ENCODE measurements around the gene KRTAP10-5. TPM values are rescaled to one million over a fixed set of nuclear protein-coding genes. Genes with fewer than 3 reads are reported as not detected.

Gene KRTAP10-5
- total RNA-seq, 3 donors from 2014 or later (not counting 1 experiment from before 2014, with no cell fraction given), result not detected

DNA sequence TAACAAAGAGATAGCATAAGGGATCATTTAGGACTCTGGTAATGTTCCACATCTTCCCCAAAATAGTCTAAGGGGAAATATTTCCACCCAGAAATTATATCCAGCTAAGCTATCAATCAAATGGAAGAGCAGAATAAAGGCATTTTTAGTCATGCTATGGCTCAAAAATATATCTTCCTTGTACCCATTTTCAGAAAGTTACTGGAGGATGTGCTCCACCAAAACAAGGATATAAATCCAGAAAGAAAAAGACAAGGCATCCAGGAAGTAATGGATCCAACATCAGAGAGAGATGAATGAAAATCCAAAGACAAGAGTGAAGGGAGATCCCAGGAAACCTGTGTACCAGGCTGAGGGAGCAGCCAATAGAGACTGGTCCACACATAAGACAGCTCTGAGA is 28.8 kb upstream of the KRTAP10-5 start:
- H3K9me3 Mint-ChIP-seq, result peaks cover 2 to 14% of the 10 kb centered on the region in 2 donors
- Histone ChIP-seq H3K27me3 (ENCODE audit: control insufficient read depth, insufficient read depth, low read length) (no peaks in the 10 kb centered on the region), H3K4me3 (ENCODE audit: low read length) (no peak overlapping the region), H3K9me3 (ENCODE audit: control insufficient read depth, insufficient read depth, low read length) (peaks cover 27% of the 10 kb centered on the region), H3K27ac (ENCODE audit: low read length) (no peak overlapping the region), H3K4me1 (ENCODE audit: control insufficient read depth, insufficient read depth, low read length) (peaks cover 9% of the 10 kb centered on the region), H3K36me3 (ENCODE audit: control insufficient read depth, insufficient read depth, low read length) (no peaks in the 10 kb centered on the region)
- peaks cover 0 to 12% of the 10 kb centered on the region in 2 donors for H3K4me1 Mint-ChIP-seq
- ATAC-seq, result no peak
- TF ChIP-seq, protein P1, sequence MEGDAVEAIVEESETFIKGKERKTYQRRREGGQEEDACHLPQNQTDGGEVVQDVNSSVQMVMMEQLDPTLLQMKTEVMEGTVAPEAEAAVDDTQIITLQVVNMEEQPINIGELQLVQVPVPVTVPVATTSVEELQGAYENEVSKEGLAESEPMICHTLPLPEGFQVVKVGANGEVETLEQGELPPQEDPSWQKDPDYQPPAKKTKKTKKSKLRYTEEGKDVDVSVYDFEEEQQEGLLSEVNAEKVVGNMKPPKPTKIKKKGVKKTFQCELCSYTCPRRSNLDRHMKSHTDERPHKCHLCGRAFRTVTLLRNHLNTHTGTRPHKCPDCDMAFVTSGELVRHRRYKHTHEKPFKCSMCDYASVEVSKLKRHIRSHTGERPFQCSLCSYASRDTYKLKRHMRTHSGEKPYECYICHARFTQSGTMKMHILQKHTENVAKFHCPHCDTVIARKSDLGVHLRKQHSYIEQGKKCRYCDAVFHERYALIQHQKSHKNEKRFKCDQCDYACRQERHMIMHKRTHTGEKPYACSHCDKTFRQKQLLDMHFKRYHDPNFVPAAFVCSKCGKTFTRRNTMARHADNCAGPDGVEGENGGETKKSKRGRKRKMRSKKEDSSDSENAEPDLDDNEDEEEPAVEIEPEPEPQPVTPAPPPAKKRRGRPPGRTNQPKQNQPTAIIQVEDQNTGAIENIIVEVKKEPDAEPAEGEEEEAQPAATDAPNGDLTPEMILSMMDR (IDR thresholded peaks at IDR 0.05), result no peak
- H3K4me3 Mint-ChIP-seq, result no peak overlapping the region
- H3K27ac Mint-ChIP-seq, result no peak overlapping the region
- H3K36me3 Mint-ChIP-seq, result peaks cover 15% of the 10 kb centered on the region
- no peak for DNase-seq
- intact Hi-C loops (cut with micrococcal nuclease), result no loop called here
- peaks cover 26 to 49% of the 10 kb centered on the region in 2 donors for H3K27me3 Mint-ChIP-seq (ENCODE audit: low read depth in 2 of 2)

GRCh38 chr21:44606495-44606894 is 26.1 kb upstream of the KRTAP10-5 start:
- H3K27ac ChIP-seq (ENCODE audit: low read length), result no peak overlapping the region
- intact Hi-C loops (cut with micrococcal nuclease), result no loop called here
- Mint-ChIP-seq H3K27ac (no peak overlapping the region), H3K4me1 (no peaks in the 10 kb centered on the region), H3K36me3 (peaks cover 15% of the 10 kb centered on the region), H3K9me3 (peaks cover 2 to 14% of the 10 kb centered on the region in 2 donors), H3K4me3 (no peak overlapping the region), H3K27me3 (ENCODE audit: low read depth in 2 of 2) (peaks cover 25 to 58% of the 10 kb centered on the region in 2 donors)
- H3K27me3 ChIP-seq (ENCODE audit: control insufficient read depth, insufficient read depth, low read length), result no peaks in the 10 kb centered on the region
- TF ChIP-seq, protein P1 (IDR thresholded peaks at IDR 0.05), result no peak
- no peaks in the 10 kb centered on the region for H3K36me3 ChIP-seq (ENCODE audit: control insufficient read depth, insufficient read depth, low read length)
- WGBS (ENCODE audit: insufficient coverage), result 70% methylated on average over 3 of the region's 4 CpGs
- H3K9me3 ChIP-seq (ENCODE audit: control insufficient read depth, insufficient read depth, low read length), result peaks cover 21% of the 10 kb centered on the region
- no peak overlapping the region for H3K4me3 ChIP-seq (ENCODE audit: low read length)
- DNase-seq (no peak), ATAC-seq (no peak)
- no peaks in the 10 kb centered on the region for H3K4me1 ChIP-seq (ENCODE audit: control insufficient read depth, insufficient read depth, low read length)

GRCh38 chr21:44603911-44604310 is 23.5 kb upstream of the KRTAP10-5 start:
- Histone ChIP-seq H3K27ac (ENCODE audit: low read length) (no peak overlapping the region), H3K9me3 (ENCODE audit: control insufficient read depth, insufficient read depth, low read length) (no peaks in the 10 kb centered on the region), H3K36me3 (ENCODE audit: control insufficient read depth, insufficient read depth, low read length) (no peaks in the 10 kb centered on the region), H3K4me1 (ENCODE audit: control insufficient read depth, insufficient read depth, low read length) (no peaks in the 10 kb centered on the region), H3K27me3 (ENCODE audit: control insufficient read depth, insufficient read depth, low read length) (no peaks in the 10 kb centered on the region), H3K4me3 (ENCODE audit: low read length) (no peak overlapping the region)
- no peak overlapping the region for H3K4me3 Mint-ChIP-seq
- H3K27ac Mint-ChIP-seq, result no peak overlapping the region
- intact Hi-C loops (cut with micrococcal nuclease), result no loop called here
- H3K9me3 Mint-ChIP-seq, result peaks cover 1% of the 10 kb centered on the region in 2 donors
- TF ChIP-seq, protein P1 (IDR thresholded peaks at IDR 0.05), result no peak
- WGBS (ENCODE audit: insufficient coverage), result 86% methylated on average over 8 of the region's 8 CpGs
- ATAC-seq (no peak), DNase-seq (no peak)
- H3K4me1 Mint-ChIP-seq, result no peaks in the 10 kb centered on the region
- peaks cover 21 to 49% of the 10 kb centered on the region in 2 donors for H3K27me3 Mint-ChIP-seq (ENCODE audit: low read depth in 2 of 2)
- H3K36me3 Mint-ChIP-seq, result peaks cover 4% of the 10 kb centered on the region

DNA sequence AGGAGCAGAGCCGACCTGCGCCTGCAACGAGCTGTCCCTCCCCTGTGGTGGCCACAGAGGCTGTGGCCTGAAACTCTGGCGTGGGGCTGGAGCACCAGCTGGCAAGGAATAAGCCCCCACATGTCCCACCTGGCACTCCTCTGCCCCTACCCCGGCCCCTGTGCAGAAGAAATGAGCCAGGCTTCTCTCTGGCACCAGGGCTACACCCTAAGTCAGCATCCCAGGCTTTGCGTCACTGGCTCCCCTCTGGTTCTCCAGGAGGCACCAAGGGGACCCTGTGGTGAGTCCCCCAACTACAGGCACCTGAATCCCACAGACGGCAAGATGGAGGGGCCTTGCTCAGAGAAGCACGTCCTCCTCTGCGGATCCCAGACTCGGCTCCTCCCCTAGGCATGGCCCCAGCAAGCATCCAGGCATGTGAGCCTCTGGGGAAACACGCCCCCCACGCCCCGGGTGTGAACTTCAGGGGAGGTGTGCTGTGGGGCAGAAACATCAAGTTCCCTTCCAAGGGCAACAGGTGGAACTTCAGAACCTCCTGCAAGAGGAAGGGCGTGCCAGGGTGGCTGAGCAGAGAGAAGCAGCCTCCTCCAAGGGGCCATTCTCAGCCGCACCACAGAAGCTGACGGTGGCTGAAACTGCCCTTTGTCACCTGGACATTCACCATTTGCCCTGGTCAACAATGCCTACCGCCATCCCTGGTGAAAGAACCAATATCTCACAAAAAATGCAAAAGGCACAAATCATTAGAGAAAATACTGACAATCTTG is 22.9 kb upstream of the KRTAP10-5 start:
- no peaks in the 10 kb centered on the region for H3K27me3 ChIP-seq (ENCODE audit: control insufficient read depth, insufficient read depth, low read length)
- H3K36me3 ChIP-seq (ENCODE audit: control insufficient read depth, insufficient read depth, low read length), result no peaks in the 10 kb centered on the region
- intact Hi-C loops (cut with micrococcal nuclease), result no loop called here
- H3K4me1 Mint-ChIP-seq, result no peaks in the 10 kb centered on the region
- peaks cover 2 to 3% of the 10 kb centered on the region in 2 donors for H3K9me3 Mint-ChIP-seq
- peaks cover 23 to 44% of the 10 kb centered on the region in 2 donors for H3K27me3 Mint-ChIP-seq (ENCODE audit: low read depth in 2 of 2)
- no peak overlapping the region for H3K4me3 ChIP-seq (ENCODE audit: low read length)
- H3K4me3 Mint-ChIP-seq, result no peak overlapping the region
- no peak overlapping the region for H3K27ac Mint-ChIP-seq
- H3K27ac ChIP-seq (ENCODE audit: low read length), result no peak overlapping the region
- H3K4me1 ChIP-seq (ENCODE audit: control insufficient read depth, insufficient read depth, low read length), result no peaks in the 10 kb centered on the region
- DNase-seq (no peak), ATAC-seq (no peak)
- H3K36me3 Mint-ChIP-seq, result no peaks in the 10 kb centered on the region
- WGBS (ENCODE audit: insufficient coverage), result 61% methylated on average over 17 of the region's 17 CpGs
- H3K9me3 ChIP-seq (ENCODE audit: control insufficient read depth, insufficient read depth, low read length), result no peaks in the 10 kb centered on the region
- TF ChIP-seq, protein P1 (IDR thresholded peaks at IDR 0.05), result no peak
